ENCODE data around the gene HSBP1L1.
"Not testable (repeated sequence)": the region's sequence is repeated elsewhere in the genome, so short reads cannot be mapped to it uniquely, and the experiment has no call there.

HSBP1L1 gene

DNA sequence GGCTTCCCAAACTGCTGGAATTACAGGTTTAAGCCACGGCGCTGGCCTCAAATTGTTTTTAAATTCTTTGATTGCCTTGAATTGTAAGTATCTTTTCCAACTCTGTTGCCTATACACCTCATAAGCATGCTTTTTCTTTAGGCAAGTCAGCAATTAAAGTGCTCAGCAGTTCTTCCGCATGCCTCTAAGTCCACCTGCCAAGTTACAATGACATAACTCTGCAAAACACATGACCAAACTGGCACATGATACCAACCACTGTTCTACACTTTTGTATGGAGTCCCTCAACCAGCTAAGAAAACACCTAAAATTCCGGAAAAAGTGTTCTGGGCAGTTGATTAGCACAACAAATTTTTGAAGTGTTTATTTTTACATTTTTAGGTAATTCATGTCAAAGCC lies 18.8 kb downstream of the HSBP1L1 start:
- in situ Hi-C loops (cut with MboI; ENCODE audit: low sequenced_read_pairs), result no loop called here

GRCh38 chr18:79983793-79984192 lies 19.4 kb downstream of the HSBP1L1 start:
- in situ Hi-C loops (cut with MboI; ENCODE audit: low sequenced_read_pairs), result no loop called here

DNA sequence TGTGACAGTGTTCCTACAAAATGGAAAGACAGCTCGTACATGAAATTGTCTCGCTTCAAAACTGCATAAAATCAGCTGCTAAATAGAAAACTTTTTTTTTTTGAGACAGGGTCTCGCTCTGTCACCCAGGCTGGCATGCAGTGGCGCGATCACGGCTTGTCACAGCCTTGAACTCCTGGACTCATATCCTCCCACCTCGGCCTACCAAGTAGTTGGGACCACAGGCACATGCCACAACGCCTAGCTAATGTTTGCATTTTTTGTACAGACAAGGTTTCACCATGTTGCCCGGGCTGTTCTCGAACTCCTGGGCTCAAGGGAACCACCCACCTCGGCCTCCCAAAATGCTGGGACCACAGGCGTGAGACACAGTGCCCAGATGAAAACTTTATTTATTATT lies 20.7 kb downstream of the HSBP1L1 start:
- in situ Hi-C loops (cut with MboI; ENCODE audit: low sequenced_read_pairs), result no loop called here

DNA sequence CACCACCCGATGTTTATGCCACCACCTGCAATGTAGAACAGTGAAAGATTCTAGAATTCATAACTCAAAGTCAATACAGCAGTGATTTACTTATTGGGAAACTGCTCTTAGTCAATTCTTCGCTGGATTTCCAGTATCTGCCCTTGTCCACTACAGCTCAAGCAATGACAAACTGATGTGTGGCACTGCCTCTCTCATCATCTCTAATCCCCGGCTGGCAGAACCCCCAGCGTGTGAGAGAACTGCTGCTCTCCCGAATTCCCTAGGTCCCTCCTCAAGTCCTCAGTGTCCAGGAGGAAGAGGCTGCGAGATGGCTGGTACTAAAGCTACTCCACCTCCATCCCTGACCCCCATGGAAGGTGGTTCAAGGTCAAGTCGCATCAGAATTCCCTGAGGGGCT lies 22.3 kb downstream of the HSBP1L1 start:
- in situ Hi-C loops (cut with MboI; ENCODE audit: low sequenced_read_pairs), result no loop called here

GRCh38 chr18:79987566-79987965 lies 23.1 kb downstream of the HSBP1L1 start:
- in situ Hi-C loops (cut with MboI; ENCODE audit: low sequenced_read_pairs), result no loop called here

- in situ Hi-C loops (cut with MboI; ENCODE audit: low sequenced_read_pairs), result no loop called here
Measured at GRCh38 chr18:79988071-79988450, 23.6 kb downstream of the HSBP1L1 start.

- in situ Hi-C loops (cut with MboI; ENCODE audit: low sequenced_read_pairs), result no loop called here
Measured at GRCh38 chr18:79988451-79989194, 24.2 kb downstream of the HSBP1L1 start, which contains the start of gene TXNL4A. TSS of gene TXNL4A (minus strand) at chr18:79988563. CDS start at chr18:79988392, 171 bp downstream.

- in situ Hi-C loops (cut with MboI; ENCODE audit: low sequenced_read_pairs), result no loop called here
Measured at GRCh38 chr18:79989195-79989497, 24.7 kb downstream of the HSBP1L1 start.

GRCh38 chr18:79991494-79991893 lies 27.1 kb downstream of the HSBP1L1 start:
- in situ Hi-C loops (cut with MboI; ENCODE audit: low sequenced_read_pairs), result no loop called here

- in situ Hi-C loops (cut with MboI; ENCODE audit: low sequenced_read_pairs), result not testable (repeated sequence)
Measured at GRCh38 chr18:79999701-80000100, 35.3 kb downstream of the HSBP1L1 start.

GRCh38 chr18:80000877-80001276 lies 36.4 kb downstream of the HSBP1L1 start:
- in situ Hi-C loops (cut with MboI; ENCODE audit: low sequenced_read_pairs), result no loop called here

DNA sequence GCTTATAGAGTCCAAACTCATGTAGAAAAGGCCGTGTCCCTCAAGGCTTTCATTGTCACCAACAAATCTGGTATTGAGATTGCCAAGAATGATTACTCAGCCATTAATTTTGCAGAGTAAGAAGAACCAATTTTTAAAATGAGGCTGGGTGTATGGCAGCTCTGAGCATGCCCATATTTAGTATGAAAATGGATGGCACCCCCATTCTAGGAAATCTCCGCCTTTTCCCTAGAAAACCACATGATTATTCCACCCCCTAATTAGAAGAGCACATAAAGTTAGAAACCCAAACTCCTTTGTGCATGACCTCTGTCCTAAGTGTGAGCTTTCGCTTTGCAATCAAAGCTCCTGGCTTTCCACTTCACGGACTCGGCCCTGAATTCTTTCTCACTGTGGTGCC lies 38.0 kb downstream of the HSBP1L1 start:
- in situ Hi-C loops (cut with MboI; ENCODE audit: low sequenced_read_pairs), result no loop called here

- in situ Hi-C loops (cut with MboI; ENCODE audit: low sequenced_read_pairs), result no loop called here
Measured at GRCh38 chr18:80004600-80005342, 40.3 kb downstream of the HSBP1L1 start.

GRCh38 chr18:80006724-80007123 lies 42.3 kb downstream of the HSBP1L1 start:
- in situ Hi-C loops (cut with MboI; ENCODE audit: low sequenced_read_pairs), result no loop called here

DNA sequence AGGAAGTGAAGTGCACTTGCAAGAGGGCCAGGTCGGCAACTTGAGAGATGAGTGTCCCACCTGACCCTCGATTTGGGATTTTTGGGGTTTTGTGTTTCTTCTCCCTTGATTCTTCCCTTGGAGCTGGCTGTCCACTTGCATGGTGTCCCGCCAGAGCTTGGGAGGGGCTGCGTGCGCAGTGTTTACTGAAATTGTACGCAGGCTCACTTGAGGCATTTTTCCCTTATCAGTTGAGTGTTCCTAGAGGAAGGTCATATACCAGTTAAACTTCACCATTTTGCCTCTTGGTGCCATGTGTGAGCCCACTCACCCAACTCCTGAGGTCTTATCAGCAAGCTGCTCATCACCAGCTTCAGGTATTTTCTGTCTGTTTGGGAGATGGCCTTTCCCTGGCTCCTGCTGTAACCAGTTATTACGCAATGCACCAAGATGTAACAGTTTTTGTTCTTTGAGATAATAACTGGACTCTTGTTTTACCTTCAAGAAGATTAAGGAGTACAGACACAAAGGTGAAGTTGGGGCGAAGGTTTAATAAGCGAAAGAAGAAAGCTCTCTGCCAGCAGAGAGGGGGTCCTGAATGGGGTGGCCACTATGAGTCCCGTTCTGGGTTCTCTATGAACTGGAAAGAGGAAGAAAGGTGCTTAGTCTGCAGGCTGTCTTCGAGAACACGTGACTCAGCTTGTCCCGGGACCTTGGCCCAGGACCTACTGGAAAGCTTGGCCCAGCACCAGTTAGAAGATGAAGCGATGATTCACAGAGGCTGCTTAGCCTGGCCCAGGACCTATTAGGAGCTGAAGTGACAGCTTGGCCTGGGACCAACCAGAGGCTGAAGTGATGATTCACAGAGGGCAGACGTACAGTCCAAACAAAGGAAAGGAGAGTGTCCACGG lies 45.5 kb downstream of the HSBP1L1 start:
- in situ Hi-C loops (cut with MboI; ENCODE audit: low sequenced_read_pairs), result no loop called here

DNA sequence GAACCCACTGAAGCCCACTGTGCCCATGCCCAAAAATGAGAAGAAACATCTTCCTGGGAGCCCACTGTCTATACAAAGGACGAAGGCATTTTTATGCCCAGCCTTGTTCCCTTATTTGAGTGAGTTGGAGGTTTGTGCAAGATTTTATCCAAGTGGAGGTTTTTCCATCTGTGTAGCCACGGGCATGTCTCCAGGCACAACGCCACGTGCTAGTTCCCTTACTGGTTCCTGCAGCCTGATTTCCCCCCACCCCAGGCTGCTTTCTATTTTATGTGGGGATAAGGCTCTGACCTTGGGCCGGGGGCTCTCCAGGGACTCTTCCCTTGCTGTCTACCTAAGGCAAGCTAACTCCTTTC lies 46.1 kb downstream of the HSBP1L1 start:
- in situ Hi-C loops (cut with MboI; ENCODE audit: low sequenced_read_pairs), result no loop called here

DNA sequence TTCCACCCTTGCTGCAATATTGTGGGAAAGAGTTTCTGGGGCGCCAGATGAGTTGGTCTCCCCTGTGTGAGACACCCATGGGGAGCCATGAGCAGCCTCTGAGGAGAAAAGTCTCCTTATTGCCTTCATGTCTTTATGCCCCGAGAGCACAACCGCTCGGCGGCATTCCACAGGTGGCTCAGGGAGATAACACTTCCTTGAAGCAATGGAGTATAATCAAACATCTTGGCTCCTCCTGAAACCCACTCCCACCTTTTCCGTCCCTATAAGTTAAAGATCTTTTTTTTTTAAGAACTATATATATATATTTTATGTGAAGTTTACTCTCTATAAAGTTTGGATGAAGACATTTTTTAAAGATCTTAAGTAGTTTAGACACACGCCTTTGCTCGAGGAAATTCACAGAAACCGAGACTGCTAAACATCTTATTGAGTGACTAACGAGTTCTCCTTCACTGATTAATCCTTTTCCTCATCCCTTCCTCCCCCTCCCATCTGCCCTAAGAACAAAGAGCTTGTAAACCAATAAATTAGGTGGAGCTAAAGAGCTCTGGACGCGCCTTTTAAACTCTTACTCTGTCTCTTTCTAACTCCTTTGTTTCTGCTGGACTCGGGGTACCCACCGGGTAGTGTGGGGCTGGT lies 47.2 kb downstream of the HSBP1L1 start:
- in situ Hi-C loops (cut with MboI; ENCODE audit: low sequenced_read_pairs), result not testable (repeated sequence)

DNA sequence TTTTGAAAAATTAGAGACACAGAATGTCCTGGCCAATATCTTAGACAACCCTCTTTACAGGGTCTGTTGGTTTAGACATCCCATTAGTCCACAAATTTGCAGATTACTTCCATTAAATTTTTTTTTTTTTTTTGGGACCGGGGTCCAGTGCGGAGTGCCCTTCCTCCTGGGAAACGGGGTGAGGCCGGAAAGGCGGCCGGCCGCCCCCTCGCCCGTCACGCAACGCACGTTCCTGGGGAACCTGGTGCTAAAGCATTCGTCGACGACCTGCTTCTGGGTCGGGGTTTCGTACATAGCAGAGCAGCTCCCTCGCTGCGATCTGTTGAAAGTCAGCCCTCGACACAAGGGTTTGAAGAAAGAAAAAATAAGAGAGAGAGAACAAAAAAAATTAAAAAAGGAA lies 48.3 kb downstream of the HSBP1L1 start:
- in situ Hi-C loops (cut with MboI; ENCODE audit: low sequenced_read_pairs), result no loop called here
